Stimulated activated naive B cell treated with anti-CD40 and anti-IgM and Interleukin-4, amounts not matched to agents 10 μg/mL and 1 μg/mL and 100 μg/mL, for 72 hours (primary cell): Measurements from ENCODE around the gene C2orf81.
A peak's percentile ranks its signal among the peaks of the same experiment; 100 is the strongest.

Source experiments
- ATAC-seq, 2 donors: fragments of 150-1000 bp; cut with Tn5 transposase; replicated peaks; 2 replicates each; pipeline ENCODE4 v1.10.0; 2021; ENCODE audit warnings: moderate library complexity in 1 of 2
- DNase-seq: peaks from one replicate; pipeline ENCODE4 v3.0.0; 2021
- H3K27ac Mint-ChIP-seq: one replicate; pipeline ENCODE4 v1.8.0; 2022; ENCODE audit warnings: mild to moderate bottlenecking, mixed read lengths
- H3K27me3 Mint-ChIP-seq, 2 donors: one replicate each; pipeline ENCODE4 v1.8.0; 2022; ENCODE audit warnings: mixed read lengths in 2 of 2
- H3K36me3 Mint-ChIP-seq, 2 donors: one replicate each; pipeline ENCODE4 v1.8.0; 2022; ENCODE audit warnings: mixed read lengths in 2 of 2, mild to moderate bottlenecking in 1 of 2
- H3K4me1 Mint-ChIP-seq, 2 donors: one replicate each; pipeline ENCODE4 v1.8.0; 2022; ENCODE audit warnings: mixed read lengths in 2 of 2, mild to moderate bottlenecking in 1 of 2
- H3K4me3 Mint-ChIP-seq, 2 donors: one replicate each; pipeline ENCODE4 v1.8.0; 2022; ENCODE audit warnings: mild to moderate bottlenecking in 2 of 2, mixed read lengths in 2 of 2, moderate library complexity in 1 of 2
- H3K9me3 Mint-ChIP-seq, 2 donors: one replicate each; pipeline ENCODE4 v1.8.0; 2022; ENCODE audit warnings: mixed read lengths in 2 of 2, mild to moderate bottlenecking in 1 of 2

C2orf81 gene

GRCh38 chr2:74378007-74378406, 43.4 kb downstream of the C2orf81 start:
- Mint-ChIP-seq H3K9me3 (no peaks in the 10 kb centered on the region), H3K27ac (no peak overlapping the region), H3K36me3 (peaks cover 21 to 47% of the 10 kb centered on the region in 2 donors), H3K27me3 (no peaks in the 10 kb centered on the region), H3K4me3 (no peak overlapping the region), H3K4me1 (peaks cover 28 to 41% of the 10 kb centered on the region in 2 donors)
- ATAC-seq (no peak), DNase-seq (no peak)

- Mint-ChIP-seq H3K36me3 (peaks cover 34 to 61% of the 10 kb centered on the region in 2 donors), H3K4me3 (no peak overlapping the region), H3K9me3 (no peaks in the 10 kb centered on the region), H3K27me3 (no peaks in the 10 kb centered on the region), H3K27ac (no peak overlapping the region), H3K4me1 (peaks cover 29 to 36% of the 10 kb centered on the region in 2 donors)
- ATAC-seq (no peak), DNase-seq (no peak)
Observed at GRCh38 chr2:74375838-74376237, 45.6 kb downstream of the C2orf81 start.

GRCh38 chr2:74374509-74375205, 46.8 kb downstream of the C2orf81 start:
- H3K4me1 Mint-ChIP-seq: peaks cover 21 to 25% of the 10 kb centered on the region in 2 donors
- peaks cover 39 to 73% of the 10 kb centered on the region in 2 donors for H3K36me3 Mint-ChIP-seq
- no peak for ATAC-seq
- H3K27ac Mint-ChIP-seq: no peak overlapping the region
- no peaks in the 10 kb centered on the region for H3K9me3 Mint-ChIP-seq
- DNase-seq: no peak
- H3K27me3 Mint-ChIP-seq: no peaks in the 10 kb centered on the region
- no peak overlapping the region for H3K4me3 Mint-ChIP-seq

GRCh38 chr2:74373985-74374384, 47.4 kb downstream of the C2orf81 start:
- no peak for ATAC-seq
- no peaks in the 10 kb centered on the region for H3K27me3 Mint-ChIP-seq
- no peak overlapping the region for H3K4me3 Mint-ChIP-seq
- no peak overlapping the region for H3K27ac Mint-ChIP-seq
- peaks cover 43 to 78% of the 10 kb centered on the region in 2 donors for H3K36me3 Mint-ChIP-seq
- no peak for DNase-seq
- H3K9me3 Mint-ChIP-seq: no peaks in the 10 kb centered on the region
- H3K4me1 Mint-ChIP-seq: peaks cover 21 to 22% of the 10 kb centered on the region in 2 donors

- H3K36me3 Mint-ChIP-seq: peaks cover 45 to 80% of the 10 kb centered on the region in 2 donors
- peaks cover 16% of the 10 kb centered on the region in 2 donors for H3K4me1 Mint-ChIP-seq
- H3K27me3 Mint-ChIP-seq: no peaks in the 10 kb centered on the region
- no peak for ATAC-seq
- no peaks in the 10 kb centered on the region for H3K9me3 Mint-ChIP-seq
- DNase-seq: no peak
- H3K4me3 Mint-ChIP-seq: no peak overlapping the region
- no peak overlapping the region for H3K27ac Mint-ChIP-seq
Observed at GRCh38 chr2:74373221-74373676, 48.2 kb downstream of the C2orf81 start.

GRCh38 chr2:74372674-74373073, 48.7 kb downstream of the C2orf81 start:
- Mint-ChIP-seq H3K4me3 (no peak overlapping the region), H3K9me3 (no peaks in the 10 kb centered on the region), H3K27me3 (no peaks in the 10 kb centered on the region), H3K36me3 (peaks cover 46 to 81% of the 10 kb centered on the region in 2 donors), H3K4me1 (peaks cover 16% of the 10 kb centered on the region in 2 donors), H3K27ac (no peak overlapping the region)
- DNase-seq (no peak), ATAC-seq (no peak)

GRCh38 chr2:74371421-74371820, 50.0 kb downstream of the C2orf81 start:
- ATAC-seq (no peak), DNase-seq (no peak)
- Mint-ChIP-seq H3K4me3 (no peak overlapping the region), H3K36me3 (peaks cover 56 to 80% of the 10 kb centered on the region in 2 donors), H3K27ac (peak overlapping the region; percentile 1), H3K27me3 (no peaks in the 10 kb centered on the region), H3K4me1 (peaks cover 16% of the 10 kb centered on the region in 2 donors), H3K9me3 (no peaks in the 10 kb centered on the region)

GRCh38 chr2:74369976-74370375, 51.4 kb downstream of the C2orf81 start:
- Mint-ChIP-seq H3K4me1 (peaks cover 7 to 10% of the 10 kb centered on the region in 2 donors), H3K27ac (no peak overlapping the region), H3K9me3 (no peaks in the 10 kb centered on the region), H3K27me3 (no peaks in the 10 kb centered on the region), H3K4me3 (no peak overlapping the region), H3K36me3 (peaks cover 62 to 84% of the 10 kb centered on the region in 2 donors)
- DNase-seq: no peak
- ATAC-seq: no peak

GRCh38 chr2:74368499-74368898, 52.9 kb downstream of the C2orf81 start:
- Mint-ChIP-seq H3K27ac (no peak overlapping the region), H3K9me3 (no peaks in the 10 kb centered on the region), H3K27me3 (no peaks in the 10 kb centered on the region), H3K36me3 (peaks cover 62 to 85% of the 10 kb centered on the region in 2 donors), H3K4me3 (no peak overlapping the region), H3K4me1 (peaks cover 5 to 7% of the 10 kb centered on the region in 2 donors)
- DNase-seq (no peak), ATAC-seq (no peak)

GRCh38 chr2:74367789-74368188, 53.6 kb downstream of the C2orf81 start:
- Mint-ChIP-seq H3K4me1 (peaks cover 5 to 7% of the 10 kb centered on the region in 2 donors), H3K27ac (no peak overlapping the region), H3K27me3 (no peaks in the 10 kb centered on the region), H3K4me3 (no peak overlapping the region), H3K9me3 (no peaks in the 10 kb centered on the region), H3K36me3 (peaks cover 68 to 90% of the 10 kb centered on the region in 2 donors)
- DNase-seq (no peak), ATAC-seq (no peak)

GRCh38 chr2:74366036-74366435, 55.4 kb downstream of the C2orf81 start:
- Mint-ChIP-seq H3K27me3 (no peaks in the 10 kb centered on the region), H3K4me3 (no peak overlapping the region), H3K4me1 (no peaks in the 10 kb centered on the region), H3K27ac (peak overlapping the region; percentile 63), H3K36me3 (peaks cover 64 to 88% of the 10 kb centered on the region in 2 donors), H3K9me3 (no peaks in the 10 kb centered on the region)
- no peak for ATAC-seq
- no peak for DNase-seq

GRCh38 chr2:74364533-74365505, 56.6 kb downstream of the C2orf81 start:
- Mint-ChIP-seq H3K9me3 (no peaks in the 10 kb centered on the region), H3K4me1 (no peaks in the 10 kb centered on the region), H3K36me3 (peaks cover 63 to 84% of the 10 kb centered on the region in 2 donors), H3K27ac (no peak overlapping the region), H3K27me3 (no peaks in the 10 kb centered on the region), H3K4me3 (no peak overlapping the region)
- DNase-seq (no peak), ATAC-seq (no peak)
